ENCODE measurements around the gene RPL13A. TPM values are rescaled to one million over a fixed set of nuclear protein-coding genes. Genes with fewer than 3 reads are reported as not detected.

Gene RPL13A
- 3,737 and 4,063 TPM in 2 replicates for total RNA-seq

DNA sequence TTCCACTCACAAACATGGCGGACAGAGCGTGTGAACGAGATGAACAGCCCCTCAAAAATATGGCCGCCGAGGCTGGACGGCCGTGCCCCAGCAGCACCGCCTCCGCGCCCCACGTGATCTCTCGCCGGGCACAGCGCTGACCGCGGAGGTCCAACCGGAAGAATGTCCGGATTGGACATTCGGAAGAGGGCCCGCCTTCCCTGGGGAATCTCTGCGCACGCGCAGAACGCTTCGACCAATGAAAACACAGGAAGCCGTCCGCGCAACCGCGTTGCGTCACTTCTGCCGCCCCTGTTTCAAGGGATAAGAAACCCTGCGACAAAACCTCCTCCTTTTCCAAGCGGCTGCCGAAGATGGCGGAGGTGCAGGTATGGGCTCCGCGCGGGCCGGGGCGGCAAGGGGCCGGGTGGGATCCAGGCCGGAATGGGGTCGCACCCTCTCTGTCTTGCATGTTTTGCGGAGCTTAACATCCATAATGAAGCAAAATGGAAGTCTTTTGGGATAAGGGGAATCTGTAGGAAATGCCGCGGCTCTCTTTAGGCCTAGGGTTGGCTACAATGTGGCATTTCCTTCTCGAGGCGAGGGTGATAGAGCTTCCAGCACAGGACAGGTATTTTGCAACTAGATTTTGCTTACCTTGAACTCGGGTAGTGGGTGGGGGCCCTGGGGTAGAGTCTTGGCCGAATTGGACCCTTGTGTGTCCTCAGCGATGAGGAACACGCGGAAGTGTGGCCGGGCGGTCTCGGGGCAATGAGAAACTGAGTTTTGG lies at the start of gene RPL13A:
Gene RPL13A, plus strand, starts transcription at position 332 of the 769 bp plus-strand sequence. Its CDS starts 22 bp downstream, at position 354.

DNA sequence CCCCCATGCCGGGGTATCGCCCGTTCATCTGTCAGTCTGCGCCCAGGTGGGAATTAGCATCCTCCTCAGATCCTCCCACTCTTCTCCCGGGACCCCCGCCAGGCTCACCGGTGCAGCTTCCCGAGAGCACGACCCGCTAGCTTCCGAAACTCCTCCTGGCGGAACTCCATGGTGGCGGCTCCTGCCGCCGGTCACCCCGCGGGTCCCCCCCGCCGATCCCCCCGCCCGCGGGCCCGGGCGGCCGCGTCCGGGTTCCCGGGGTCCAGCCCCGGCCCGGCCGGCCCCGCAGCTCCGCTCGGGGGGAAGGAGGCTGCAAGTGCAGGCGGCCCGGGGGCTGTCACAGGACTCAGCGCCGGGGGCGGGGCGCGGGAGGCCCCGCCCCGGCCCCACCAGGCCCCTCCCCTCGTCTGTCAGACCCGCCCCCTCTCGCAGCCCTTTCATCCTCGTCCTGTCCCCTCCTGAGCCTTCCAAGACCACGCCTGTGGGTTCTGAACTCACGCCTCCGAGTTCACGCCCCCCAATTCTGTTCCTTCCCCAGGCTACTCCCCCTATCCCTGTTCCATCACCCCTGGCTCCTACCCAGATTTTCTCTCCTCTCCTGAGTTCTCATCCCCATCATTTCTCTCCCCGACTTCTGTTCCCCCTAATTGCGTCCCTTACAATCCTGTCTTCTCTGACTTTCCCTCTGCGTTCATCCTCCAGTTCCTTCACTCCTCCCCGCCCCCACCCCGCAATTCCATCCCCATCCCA lies 46.0 kb upstream of the RPL13A start, which contains the start of gene SLC17A7:
Gene SLC17A7, minus strand, starts transcription at position 318 of the 750 bp plus-strand sequence. Its CDS starts 148 bp downstream, at position 170.

GRCh38 chr19:49451430-49452181 lies 35.8 kb upstream of the RPL13A start, which contains the start of gene PIH1D1:
Gene PIH1D1 (minus strand): TSS chr19:49451814. CDS start chr19:49451574, 240 bp downstream.

GRCh38 chr19:49453013-49453756 lies 34.2 kb upstream of the RPL13A start, which contains the start of gene ALDH16A1:
Gene ALDH16A1 (plus strand): TSS chr19:49453225. CDS start chr19:49453332, 107 bp downstream.

GRCh38 chr19:49473868-49474541 lies 13.4 kb upstream of the RPL13A start, which contains the start of gene FLT3LG:
Gene FLT3LG (plus strand): TSS chr19:49474215. CDS start chr19:49474640, 425 bp downstream.

Other genes with a start within 250 kb of the RPL13A start
- gene SLC6A16, start 162.4 kb upstream of the RPL13A start, total RNA-seq, result 0.09 TPM in 1 of 2 replicates, not detected in the other
- gene CD37, start 152.2 kb upstream of the RPL13A start, total RNA-seq, result not detected in 2 replicates
- 15.9 and 16.4 TPM in 2 replicates for gene TEAD2, start 125.2 kb upstream of the RPL13A start, total RNA-seq
- gene DKKL1, start 123.7 kb upstream of the RPL13A start, total RNA-seq, result 0.14 TPM in 1 of 2 replicates, not detected in the other
- not detected in 2 replicates for gene KASH5, start 99.4 kb upstream of the RPL13A start, total RNA-seq
- gene PTH2, start 64.2 kb upstream of the RPL13A start, total RNA-seq, result not detected in 2 replicates
- gene GFY, start 62.2 kb upstream of the RPL13A start, total RNA-seq, result not detected in 2 replicates
- not detected in 2 replicates for gene SLC17A7, start 46.1 kb upstream of the RPL13A start, total RNA-seq
- gene PIH1D1, start 35.8 kb upstream of the RPL13A start, total RNA-seq, result 116 and 119 TPM in 2 replicates
- gene ALDH16A1, start 34.4 kb upstream of the RPL13A start, total RNA-seq, result 14.6 and 19.9 TPM in 2 replicates
- 2.8 and 3.4 TPM in 2 replicates for gene FLT3LG, start 13.4 kb upstream of the RPL13A start, total RNA-seq
- 4,212 and 4,389 TPM in 2 replicates for gene RPS11, start 8.8 kb downstream of the RPL13A start, total RNA-seq
- gene FCGRT, start 25.1 kb downstream of the RPL13A start, total RNA-seq, result 31.9 and 39.8 TPM in 2 replicates
- gene RCN3, start 40.4 kb downstream of the RPL13A start, total RNA-seq, result 290 and 398 TPM in 2 replicates
- gene NOSIP, start 92.9 kb downstream of the RPL13A start, total RNA-seq, result 64.4 and 81.6 TPM in 2 replicates
- 0.43 and 0.83 TPM in 2 replicates for gene PRRG2, start 93.7 kb downstream of the RPL13A start, total RNA-seq
- 0.71 and 1.1 TPM in 2 replicates for gene PRR12, start 103.6 kb downstream of the RPL13A start, total RNA-seq
- gene RRAS, start 152.5 kb downstream of the RPL13A start, total RNA-seq, result 28.4 and 43.1 TPM in 2 replicates
- 6.0 and 8.2 TPM in 2 replicates for gene SCAF1, start 154.6 kb downstream of the RPL13A start, total RNA-seq
- 37.3 and 55.5 TPM in 2 replicates for gene IRF3, start 178.2 kb downstream of the RPL13A start, total RNA-seq
- 1.7 and 3.9 TPM in 2 replicates for gene BCL2L12, start 178.3 kb downstream of the RPL13A start, total RNA-seq
- gene PRMT1, start 189.7 kb downstream of the RPL13A start, total RNA-seq, result 341 and 373 TPM in 2 replicates
- gene ADM5, start 202.0 kb downstream of the RPL13A start, total RNA-seq, result 0.28 and 0.46 TPM in 2 replicates
- gene CPT1C, start 203.5 kb downstream of the RPL13A start, total RNA-seq, result 29.2 and 40.4 TPM in 2 replicates

Data from smooth muscle cell of bladder (primary cell).